GM23338 (cell line): ENCODE data around the gene CCDC90B. TPM values are rescaled to one million over a fixed set of nuclear protein-coding genes. Genes with fewer than 3 reads are reported as not detected.

Source experiments
- ATAC-seq: fragments of 200-7000 bp; cut with Tn5 transposase; 3 replicates; pipeline ENCODE4 v1.9.1; 2020
- DNase-seq: peaks from one replicate; pipeline ENCODE4 v3.0.0-alpha.2; 2015; ENCODE audit warnings: low spot score
- H2AFZ ChIP-seq: fragments of 200-600 bp; sonication (generic); 2 replicates; pipeline ENCODE4 v1.8.0; 2016; ENCODE audit warnings: antibody characterized with exemption, mild to moderate bottlenecking, moderate library complexity
- H3F3A ChIP-seq: fragments of 200-600 bp; sonication (generic); replicated peaks from 2 replicates; pipeline ENCODE4 v1.8.0; 2017; ENCODE audit warnings: antibody characterized with exemption, mixed run types, low read depth
- H3K27ac ChIP-seq: fragments of 200-600 bp; sonication (generic); 2 replicates; pipeline ENCODE4 v1.6.1; 2016; ENCODE audit warnings: low read depth
- H3K27me3 ChIP-seq: fragments of 200-600 bp; sonication (generic); 2 replicates; pipeline ENCODE4 v1.8.0; 2016; ENCODE audit warnings: mild to moderate bottlenecking, mixed run types, moderate library complexity; ENCODE audit not compliant: insufficient read depth
- H3K36me3 ChIP-seq: fragments of 200-600 bp; sonication (generic); 2 replicates; pipeline ENCODE4 v1.8.0; 2016; ENCODE audit warnings: mild to moderate bottlenecking; ENCODE audit not compliant: insufficient read depth
- H3K4me1 ChIP-seq: fragments of 200-600 bp; sonication (generic); 2 replicates; pipeline ENCODE4 v1.8.0; 2016; ENCODE audit warnings: mild to moderate bottlenecking, moderate library complexity; ENCODE audit not compliant: insufficient read depth
- H3K4me2 ChIP-seq: fragments of 200-600 bp; sonication (generic); 2 replicates; pipeline ENCODE4 v1.7.1; 2017; ENCODE audit warnings: mixed run types
- H3K4me3 ChIP-seq: fragments of 200-600 bp; sonication (generic); 2 replicates; pipeline ENCODE4 v1.6.1; 2016; ENCODE audit warnings: mixed run types
- H3K79me2 ChIP-seq: fragments of 200-600 bp; sonication (generic); replicated peaks from 2 replicates; pipeline ENCODE4 v1.8.0; 2017; ENCODE audit warnings: mild to moderate bottlenecking; ENCODE audit not compliant: insufficient read depth
- H3K9me2 ChIP-seq: fragments of 200-600 bp; sonication (generic); 2 replicates; pipeline ENCODE4 v1.8.0; 2017; ENCODE audit not compliant: insufficient read depth
- H4K20me1 ChIP-seq: fragments of 200-600 bp; sonication (generic); replicated peaks from 2 replicates; pipeline ENCODE4 v1.8.0; 2017; ENCODE audit warnings: mild to moderate bottlenecking; ENCODE audit not compliant: insufficient read depth
- H3K27ac Mint-ChIP-seq: 2 replicates; pipeline ENCODE4 v1.8.0; 2020; ENCODE audit warnings: inconsistent platforms, mild to moderate bottlenecking, moderate library complexity, mixed read lengths
- H3K27me3 Mint-ChIP-seq: 3 replicates; pipeline ENCODE4 v1.8.0; 2022; ENCODE audit warnings: low read depth, mild to moderate bottlenecking, moderate library complexity, mixed read lengths, inconsistent platforms; ENCODE audit not compliant: insufficient read depth, poor library complexity
- H3K36me3 Mint-ChIP-seq: 3 replicates; pipeline ENCODE4 v1.8.0; 2021; ENCODE audit warnings: low read depth, mild to moderate bottlenecking, inconsistent platforms, moderate library complexity, mixed read lengths
- H3K4me1 Mint-ChIP-seq: 3 replicates; pipeline ENCODE4 v1.8.0; 2020; ENCODE audit warnings: mild to moderate bottlenecking, inconsistent platforms, mixed read lengths
- H3K4me3 Mint-ChIP-seq: 3 replicates; pipeline ENCODE4 v1.8.0; 2021; ENCODE audit warnings: moderate library complexity, mild to moderate bottlenecking, inconsistent platforms, mixed read lengths
- H3K9me3 Mint-ChIP-seq: 3 replicates; pipeline ENCODE4 v1.8.0; 2020; ENCODE audit warnings: moderate library complexity, mild to moderate bottlenecking, inconsistent platforms, mixed read lengths
- CREB1 ChIP-seq: fragments of 250-450 bp; sonication (Bioruptor Pico); IDR thresholded peaks from 2 replicates; pipeline ENCODE4 v1.5.0; 2020; ENCODE audit warnings: low read depth, mild to moderate bottlenecking, moderate library complexity
- CTCF ChIP-seq, 2 experiments: fragments of 200-600 bp in 1 of 2; sonication (generic) in 1 of 2; conservative IDR thresholded peaks; 2 replicates each; pipeline versions ENCODE4 v1.5.1 to v1.6.1; 2016 to 2017; ENCODE audit warnings: antibody characterized with exemption in 2 of 2, low read depth in 2 of 2, mild to moderate bottlenecking in 2 of 2, moderate library complexity in 1 of 2
- ETS1 ChIP-seq: IDR thresholded peaks from 2 replicates; pipeline ENCODE4 v1.6.1; 2016; ENCODE audit warnings: antibody characterized with exemption
- EZH2 ChIP-seq: fragments of 200-600 bp; sonication (generic); IDR thresholded peaks from one replicate; pipeline ENCODE4 v1.8.0; 2017; ENCODE audit warnings: antibody characterized with exemption, mild to moderate bottlenecking, low read depth; ENCODE audit not compliant: unreplicated experiment
- EZH2phosphoT487 ChIP-seq: fragments of 200-600 bp; sonication (generic); IDR thresholded peaks from one replicate; pipeline ENCODE4 v1.8.1; 2018; ENCODE audit warnings: antibody characterized with exemption; ENCODE audit not compliant: unreplicated experiment
- JUNB ChIP-seq: IDR thresholded peaks from one replicate; pipeline ENCODE4 v1.6.1; 2016; ENCODE audit warnings: antibody characterized with exemption; ENCODE audit not compliant: unreplicated experiment
- NANOG ChIP-seq: IDR thresholded peaks from 2 replicates; pipeline ENCODE4 v1.6.1; 2016; ENCODE audit warnings: antibody characterized with exemption, borderline replicate concordance
- POLR2AphosphoS5 ChIP-seq: IDR thresholded peaks from 2 replicates; pipeline ENCODE4 v1.6.1; 2016; ENCODE audit warnings: antibody characterized with exemption, low read depth
- STAT1 ChIP-seq: IDR thresholded peaks from one replicate; pipeline ENCODE4 v1.6.1; 2016; ENCODE audit warnings: antibody characterized with exemption; ENCODE audit not compliant: unreplicated experiment
- ZNF331 ChIP-seq: fragments of 250-450 bp; sonication (Bioruptor Pico); IDR thresholded peaks from 2 replicates; pipeline ENCODE4 v1.5.0; 2020; ENCODE audit warnings: low read depth, mild to moderate bottlenecking, moderate library complexity
- ZNF462 ChIP-seq: fragments of 250-450 bp; sonication (Bioruptor Pico); IDR thresholded peaks from 2 replicates; pipeline ENCODE4 v1.5.0; 2020; ENCODE audit warnings: mild to moderate bottlenecking, moderate library complexity
- polyA plus RNA-seq: library from polyadenylated mRNA; unstranded; fragments of >200 nt; fragmentation: Nextera tagmentation; extraction: Ambion mirVana; gene quantifications from 2 replicates; pipeline ENCODE4 v1.2.1, GENCODE V29; 2016
- total RNA-seq: library from RNA; depleted of rRNA; stranded (reverse); fragments of >200 nt; shearing (Covaris generic); gene quantifications from 2 replicates; pipeline ENCODE4 v1.2.3, GENCODE V29; 2014

The CCDC90B gene
- total and polyA plus RNA-seq, 2 experiments from 2014 or later, result 55.1 to 89.0 TPM

- no peak for DNase-seq
- Mint-ChIP-seq H3K36me3 (peaks cover 45% of the 10 kb centered on the region), H3K9me3 (no peaks in the 10 kb centered on the region)
Measured at GRCh38 chr11:83278351-83278750, 7.8 kb downstream of the CCDC90B start.

GRCh38 chr11:83275888-83276641 lies 10.1 kb downstream of the CCDC90B start:
- no peak overlapping the region for H3K4me2 ChIP-seq
- no peaks in the 10 kb centered on the region; the same call in 1 of the 2 replicates for H4K20me1 ChIP-seq
- H3K9me2 ChIP-seq, result no peaks in the 10 kb centered on the region
- DNase-seq (no peak), ATAC-seq (no peak)
- peaks cover 8% of the 10 kb centered on the region; the same call in 1 of the 3 replicates for H3K9me3 Mint-ChIP-seq
- no peak overlapping the region for H3K27ac ChIP-seq
- peaks cover 64% of the 10 kb centered on the region for H3K36me3 Mint-ChIP-seq
- no peak overlapping the region for H2AFZ ChIP-seq
- no peaks in the 10 kb centered on the region for H3F3A ChIP-seq
- H3K4me3 ChIP-seq, result no peak overlapping the region
- peaks cover 3% of the 10 kb centered on the region; the same call in 1 of the 3 replicates for H3K4me1 Mint-ChIP-seq
- peaks cover 38% of the 10 kb centered on the region for H3K36me3 ChIP-seq
- H3K4me3 Mint-ChIP-seq, result no peak overlapping the region
- H3K27me3 Mint-ChIP-seq, result no peaks in the 10 kb centered on the region
- no peaks in the 10 kb centered on the region for H3K27me3 ChIP-seq
- H3K79me2 ChIP-seq, result peaks cover 14% of the 10 kb centered on the region
- H3K27ac Mint-ChIP-seq, result no peak overlapping the region
- no peaks in the 10 kb centered on the region for H3K4me1 ChIP-seq
- TF ChIP-seq STAT1 (no peak), ETS1 (no peak), CREB1 (no peak), CTCF (conservative IDR thresholded peaks at IDR 0.05; ENCODE audit: low read depth in 2 of 2) (no peak), ZNF462 (CRISPR knock-in tag) (no peak), NANOG (no peak), JUNB (no peak), EZH2 (no peak), EZH2phosphoT487 (no peak), ZNF331 (CRISPR knock-in tag) (no peak), POLR2AphosphoS5 (no peak)

More at GRCh38 chr11:83278351-83278750, 7.8 kb downstream of the CCDC90B start:
- ATAC-seq, result no peak
- Histone ChIP-seq H3K9me2 (no peaks in the 10 kb centered on the region), H3K79me2 (peaks cover 22% of the 10 kb centered on the region), H3K36me3 (peaks cover 17% of the 10 kb centered on the region), H3K4me3 (no peak overlapping the region), H3K27me3 (no peaks in the 10 kb centered on the region), H3F3A (no peaks in the 10 kb centered on the region), H4K20me1 (no peaks in the 10 kb centered on the region; the same call in 1 of the 2 replicates), H2AFZ (no peak overlapping the region), H3K27ac (no peak overlapping the region), H3K4me2 (no peak overlapping the region), H3K4me1 (no peaks in the 10 kb centered on the region)
- Mint-ChIP-seq H3K27ac (no peak overlapping the region), H3K4me1 (peaks cover 6% of the 10 kb centered on the region; the same call in 2 of the 3 replicates), H3K4me3 (no peak overlapping the region), H3K27me3 (no peaks in the 10 kb centered on the region)
- TF ChIP-seq EZH2phosphoT487, result no peak
